HEK293 (cell line): ENCODE measurements around the gene TDRD1.
"Not testable (repeated sequence)": the region's sequence is repeated elsewhere in the genome, so short reads cannot be mapped to it uniquely, and the experiment has no call there.

ENCODE experiments used
- ATF2 ChIP-seq: fragments of 450-650 bp; formaldehyde crosslinking; IDR thresholded peaks from 2 replicates; pipeline ENCODE4 v1.5.1; 2016; ENCODE audit warnings: missing biosample characterization, missing genetic modification characterization, low read depth
- CTCF ChIP-seq: fragments of 450-650 bp; formaldehyde crosslinking; IDR thresholded peaks from 2 replicates; pipeline ENCODE4 v1.5.1; 2016; ENCODE audit warnings: missing biosample characterization, missing genetic modification characterization
- INSM2 ChIP-seq: fragments of 450-650 bp; formaldehyde crosslinking; IDR thresholded peaks from 2 replicates; pipeline ENCODE4 v1.5.1; 2016; ENCODE audit warnings: missing biosample characterization, missing genetic modification characterization
- ZBTB49 ChIP-seq: fragments of 450-650 bp; formaldehyde crosslinking; IDR thresholded peaks from 2 replicates; pipeline ENCODE4 v1.5.1; 2016; ENCODE audit warnings: missing biosample characterization, missing genetic modification characterization, low read depth
- ZFP41 ChIP-seq: fragments of 450-650 bp; formaldehyde crosslinking; IDR thresholded peaks from 2 replicates; pipeline ENCODE4 v1.5.1; 2016; ENCODE audit warnings: missing biosample characterization, missing genetic modification characterization, borderline replicate concordance
- ZNF114 ChIP-seq: fragments of 450-650 bp; formaldehyde crosslinking; IDR thresholded peaks from 2 replicates; pipeline ENCODE4 v1.5.0; 2017; ENCODE audit warnings: missing biosample characterization, missing genetic modification characterization
- ZNF223 ChIP-seq: fragments of 450-650 bp; formaldehyde crosslinking; IDR thresholded peaks from 2 replicates; pipeline ENCODE4 v1.5.1; 2016; ENCODE audit warnings: missing biosample characterization, missing genetic modification characterization
- ZNF398 ChIP-seq: fragments of 450-650 bp; formaldehyde crosslinking; IDR thresholded peaks from 2 replicates; pipeline ENCODE4 v1.5.1; 2017; ENCODE audit warnings: missing biosample characterization, missing genetic modification characterization
- ZNF510 ChIP-seq: fragments of 450-650 bp; formaldehyde crosslinking; IDR thresholded peaks from 2 replicates; pipeline ENCODE4 v1.5.1; 2018; ENCODE audit warnings: mild to moderate bottlenecking, missing genetic modification characterization, missing biosample characterization; ENCODE audit not compliant: insufficient replicate concordance
- ZNF558 ChIP-seq: fragments of 450-650 bp; formaldehyde crosslinking; IDR thresholded peaks from 2 replicates; pipeline ENCODE4 v1.5.1; 2016; ENCODE audit warnings: missing biosample characterization, missing genetic modification characterization
- ZNF561 ChIP-seq: fragments of 450-650 bp; IDR thresholded peaks from 2 replicates; pipeline ENCODE4 v1.5.1; 2018; ENCODE audit warnings: missing biosample characterization, missing genetic modification characterization, borderline replicate concordance
- ZNF707 ChIP-seq: fragments of 450-650 bp; formaldehyde crosslinking; IDR thresholded peaks from 2 replicates; pipeline ENCODE4 v1.5.1; 2016; ENCODE audit warnings: missing biosample characterization, missing genetic modification characterization

- not testable (repeated sequence) for TF ChIP-seq CTCF (tag by site-specific recombination); ATF2 (tag by site-specific recombination); ZNF223 (tag by site-specific recombination); ZNF398 (tag by site-specific recombination); ZFP41; ZBTB49 (tag by site-specific recombination); INSM2 (tag by site-specific recombination); ZNF558 (tag by site-specific recombination); ZNF114 (tag by site-specific recombination); ZNF707 (tag by site-specific recombination); ZNF561 (tag by site-specific recombination); ZNF510 (tag by site-specific recombination)
These were observed 38.3 kb upstream of the TDRD1 start for GRCh38 chr10:114140827-114141226.
